Renal pelvis (tissue), 4 donors: Measurements from ENCODE around the gene GALNT17. TPM values are rescaled to one million over a fixed set of nuclear protein-coding genes. Genes with fewer than 3 reads are reported as not detected.
A peak's percentile ranks its signal among the peaks of the same experiment; 100 is the strongest.

Experiments
- DNase-seq: peaks from one replicate; pipeline ENCODE4 v3.0.0-alpha.2; 2013
- polyA plus RNA-seq, 3 donors: library from polyadenylated mRNA; unstranded; fragments of 120-200 nt; gene quantifications; one replicate each; pipeline ENCODE4 v1.2.1, GENCODE V29; 2013; ENCODE audit not compliant: insufficient read length in 3 of 3

GALNT17 gene
- polyA plus RNA-seq, 3 donors: 3.5 to 5.6 (median 4.5) TPM

GRCh38 chr7:71281261-71281660, 149.3 kb downstream of the GALNT17 start:
- DNase-seq: no peak

DNA sequence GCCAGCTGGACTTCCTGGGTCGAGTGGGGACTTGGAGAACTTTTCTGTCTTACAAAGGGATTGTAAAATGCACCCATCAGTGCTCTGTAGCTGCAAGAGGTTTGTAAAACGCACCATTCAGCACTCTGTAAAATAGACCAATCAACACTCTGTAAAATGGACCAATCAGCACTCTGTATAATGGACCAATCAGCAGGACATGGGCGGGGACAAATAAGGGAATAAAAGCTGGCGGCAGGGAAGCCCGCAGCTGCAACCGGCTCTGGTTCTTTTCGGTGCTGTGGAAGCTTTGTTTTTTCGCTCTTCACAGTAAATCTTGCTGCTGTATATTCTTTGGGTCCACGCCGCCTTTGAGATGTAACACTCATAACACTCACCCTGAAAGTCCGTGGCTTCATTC, 151.9 kb downstream of the GALNT17 start:
- no peak for DNase-seq

DNA sequence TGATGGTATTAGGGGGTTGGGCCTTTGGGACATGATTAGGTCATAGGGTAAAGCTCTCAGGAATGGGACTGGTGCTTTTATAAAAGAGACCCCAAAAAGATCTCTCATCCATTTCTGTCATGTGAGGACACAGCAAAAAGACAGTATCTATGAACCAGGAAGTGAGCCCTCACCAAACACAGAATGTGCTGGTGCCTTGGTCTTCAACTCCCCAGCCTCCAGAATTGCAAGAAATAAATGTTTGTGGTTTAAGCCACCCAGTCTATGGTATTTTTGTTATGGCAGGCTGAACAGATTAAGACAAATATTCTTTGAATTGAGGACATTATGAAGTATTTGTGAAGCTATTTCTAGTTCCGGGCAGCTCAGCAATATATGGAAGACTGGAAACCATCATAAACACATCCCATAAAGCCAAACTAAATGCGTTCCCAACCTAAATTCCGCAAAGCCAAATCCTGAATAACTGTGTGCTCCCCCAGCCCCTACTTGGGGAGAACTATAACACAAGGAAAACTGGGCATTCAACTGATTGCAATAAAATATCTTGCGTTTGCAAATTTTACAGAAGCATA, 153.7 kb downstream of the GALNT17 start:
- DNase-seq: no peak

GRCh38 chr7:71286336-71286735, 154.4 kb downstream of the GALNT17 start:
- DNase-seq: no peak

DNA sequence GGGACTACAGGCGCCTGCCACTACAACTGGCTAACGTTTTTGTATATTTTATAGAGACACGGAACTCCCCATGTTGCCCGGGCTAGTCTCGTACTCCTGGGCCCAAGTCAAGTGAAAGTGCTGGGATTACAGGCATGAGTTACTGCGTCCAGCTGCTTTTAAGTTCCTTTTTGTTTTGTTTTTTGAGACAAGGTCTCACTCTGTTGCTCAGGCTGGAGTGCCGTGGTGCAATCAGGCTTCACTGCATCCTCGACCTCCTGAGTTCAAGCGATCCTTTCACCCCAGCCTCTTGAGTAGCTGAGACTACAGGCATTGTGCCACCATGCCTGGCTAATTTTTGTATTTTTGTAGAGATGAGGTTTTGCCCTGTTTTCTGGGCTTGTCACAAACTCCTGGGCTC, 155.0 kb downstream of the GALNT17 start:
- DNase-seq: peak; percentile 35

GRCh38 chr7:71290452-71290851, 158.5 kb downstream of the GALNT17 start:
- no peak for DNase-seq

DNA sequence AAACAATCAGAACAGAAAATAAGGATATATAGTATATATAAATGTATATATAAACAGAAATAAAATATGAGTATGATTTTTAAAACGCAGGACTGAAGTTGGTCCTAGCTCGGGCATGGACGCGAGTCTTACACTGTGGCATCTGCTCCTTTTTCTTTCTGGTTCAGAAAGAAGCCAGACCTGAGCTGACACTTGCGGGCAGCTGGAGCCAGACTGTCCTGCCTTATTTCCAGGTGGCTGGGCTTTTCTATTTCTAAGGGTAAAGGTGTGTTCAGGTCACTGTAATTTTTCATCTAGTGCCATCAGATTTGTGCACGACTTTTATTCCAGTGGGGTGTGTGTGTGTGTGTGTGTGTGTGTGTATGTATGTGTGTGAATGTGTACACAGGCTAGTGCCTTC, 166.4 kb downstream of the GALNT17 start:
- no peak for DNase-seq

GRCh38 chr7:71300086-71300485, 168.1 kb downstream of the GALNT17 start:
- DNase-seq: no peak

GRCh38 chr7:71300603-71301002, 168.7 kb downstream of the GALNT17 start:
- no peak for DNase-seq

GRCh38 chr7:71301167-71301566, 169.2 kb downstream of the GALNT17 start:
- DNase-seq: no peak

DNA sequence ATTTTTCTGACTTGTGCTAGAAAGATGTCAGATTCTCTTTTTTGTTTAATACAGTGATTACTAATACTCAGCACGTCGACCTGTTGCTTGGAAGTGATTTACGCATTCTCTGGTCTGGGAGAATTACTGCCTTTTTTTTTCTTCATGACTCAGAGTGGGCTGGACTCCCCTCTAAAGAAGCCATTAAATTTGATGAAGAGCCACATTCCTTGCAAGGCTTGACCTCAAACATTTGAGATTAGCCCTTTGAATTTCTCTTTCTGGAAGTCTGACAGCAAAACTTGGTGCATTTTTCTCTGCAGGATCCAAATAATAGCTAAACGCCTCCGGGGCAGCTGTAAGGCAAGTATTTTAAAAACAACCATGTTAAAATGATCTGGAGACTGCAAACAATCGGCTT, 171.6 kb downstream of the GALNT17 start:
- DNase-seq: peak; percentile 74

DNA sequence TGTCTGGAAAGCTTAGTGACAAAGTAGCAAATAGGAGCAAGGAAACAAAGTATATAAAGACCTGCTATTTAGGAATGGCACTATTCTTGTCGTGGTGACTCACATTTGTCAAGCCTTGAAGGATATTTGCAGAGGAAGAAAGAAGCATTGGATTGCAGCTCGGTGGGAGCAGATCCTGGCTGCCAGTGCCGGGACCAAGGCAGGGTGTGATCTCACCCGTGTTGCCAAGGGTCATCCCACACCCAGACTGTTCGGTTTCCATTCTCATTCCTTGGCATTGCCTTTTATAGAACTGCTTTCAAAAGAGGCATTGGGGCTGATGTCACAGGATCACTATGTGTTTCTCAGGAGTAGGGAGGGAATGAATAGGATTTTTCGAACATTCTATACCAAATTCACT, 176.2 kb downstream of the GALNT17 start:
- DNase-seq: peak; percentile 61

DNA sequence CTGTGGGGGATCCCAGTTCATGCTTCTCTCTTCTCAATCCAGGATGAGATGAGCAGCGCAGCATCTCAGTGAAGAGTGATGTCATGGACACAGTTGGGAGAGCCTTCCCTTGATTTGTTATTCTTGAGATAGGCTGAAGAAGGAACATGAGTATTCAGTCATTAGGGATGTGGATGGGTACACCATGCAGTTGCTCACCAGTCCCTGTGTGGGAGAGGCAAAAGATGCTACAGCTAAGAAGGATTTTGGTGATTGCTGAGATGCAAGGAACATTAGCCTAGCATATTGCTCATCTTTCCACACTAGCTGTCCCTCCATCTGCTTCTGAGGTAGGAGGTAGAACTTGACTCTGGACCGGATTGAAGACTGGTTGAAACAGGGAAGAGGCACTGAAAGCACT, 179.6 kb downstream of the GALNT17 start:
- DNase-seq: no peak

DNA sequence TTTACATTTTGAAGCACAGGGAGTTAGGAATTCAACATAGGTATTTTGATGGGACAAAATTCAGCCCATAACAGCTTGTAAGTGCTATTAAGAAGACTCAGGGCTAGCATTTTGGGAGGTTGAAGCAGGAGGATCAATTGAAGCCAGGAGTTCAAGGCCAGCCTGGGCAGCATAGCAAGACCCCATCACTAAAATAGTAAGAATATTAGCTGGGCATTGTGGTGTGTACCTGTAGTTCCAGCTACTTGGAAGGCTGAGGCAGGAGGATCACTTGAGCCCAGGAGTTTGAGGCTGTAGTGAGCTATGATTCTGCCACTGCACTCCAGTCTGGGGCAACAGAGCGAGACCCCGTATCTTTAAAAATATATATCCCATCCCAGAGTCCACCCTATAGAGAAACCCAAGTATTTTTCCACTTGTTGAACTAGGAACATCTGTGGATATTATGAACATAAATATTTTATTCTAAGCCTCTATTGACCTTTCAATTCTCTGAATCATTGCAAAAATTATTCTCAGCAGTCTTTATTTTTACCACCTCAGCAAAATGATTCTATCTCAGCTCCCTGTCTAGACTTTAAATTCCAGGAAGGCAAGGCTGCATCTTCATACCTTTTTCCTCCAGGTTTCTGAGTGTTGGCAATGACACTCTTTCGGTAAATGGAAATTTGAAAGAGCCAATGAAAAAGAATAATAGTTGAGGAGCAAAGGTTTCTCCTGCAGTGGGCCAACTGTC, 181.0 kb downstream of the GALNT17 start:
- DNase-seq: no peak

GRCh38 chr7:71313553-71313952, 181.6 kb downstream of the GALNT17 start:
- no peak for DNase-seq

DNA sequence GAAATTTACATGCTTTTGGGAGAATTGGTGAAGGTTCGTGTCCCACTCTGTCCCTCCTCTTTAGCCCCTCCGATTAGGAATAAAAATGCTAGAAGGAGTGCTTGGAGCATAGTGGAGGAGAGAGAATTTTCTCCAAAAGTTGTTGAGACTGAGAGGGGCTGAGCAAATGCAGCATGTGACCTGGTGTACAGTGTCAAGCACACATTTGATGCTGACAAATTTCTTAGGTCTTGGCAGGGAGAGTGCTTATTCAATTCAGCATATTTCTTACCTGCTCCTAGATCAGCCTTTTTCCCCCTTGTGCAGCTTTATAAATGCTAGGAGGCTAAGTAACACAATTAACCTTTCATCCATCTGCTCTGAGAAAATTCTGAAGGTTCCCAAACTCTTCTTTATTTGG, 189.0 kb downstream of the GALNT17 start:
- no peak for DNase-seq

- DNase-seq: no peak
These were observed 190.3 kb downstream of the GALNT17 start for GRCh38 chr7:71322201-71322600.

DNA sequence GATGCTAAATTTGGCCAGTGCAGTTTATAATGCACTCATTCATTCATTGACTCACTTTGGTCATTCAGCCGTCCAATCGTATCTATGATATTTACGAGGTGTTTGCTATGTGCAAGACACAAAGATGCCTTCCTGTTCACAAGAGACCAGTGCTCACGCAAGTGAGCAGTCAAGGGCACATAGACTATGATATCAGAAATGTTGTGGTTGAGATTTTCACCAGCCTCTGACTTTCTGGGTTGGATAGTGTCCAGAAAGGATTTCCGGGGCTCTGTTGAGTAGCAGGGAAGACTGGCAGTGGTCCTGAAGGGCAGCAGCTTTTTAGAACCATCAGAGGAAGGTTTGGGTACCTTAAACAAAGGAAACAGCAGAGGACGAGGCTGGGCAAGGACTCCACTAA, 191.8 kb downstream of the GALNT17 start:
- DNase-seq: no peak

GRCh38 chr7:71325151-71325550, 193.2 kb downstream of the GALNT17 start:
- no peak for DNase-seq

- DNase-seq: no peak
These were observed 194.7 kb downstream of the GALNT17 start for GRCh38 chr7:71326595-71326994.

- DNase-seq: no peak
These were observed 196.0 kb downstream of the GALNT17 start for GRCh38 chr7:71327946-71328345.

GRCh38 chr7:71329030-71329660, 197.2 kb downstream of the GALNT17 start:
- DNase-seq: no peak

DNA sequence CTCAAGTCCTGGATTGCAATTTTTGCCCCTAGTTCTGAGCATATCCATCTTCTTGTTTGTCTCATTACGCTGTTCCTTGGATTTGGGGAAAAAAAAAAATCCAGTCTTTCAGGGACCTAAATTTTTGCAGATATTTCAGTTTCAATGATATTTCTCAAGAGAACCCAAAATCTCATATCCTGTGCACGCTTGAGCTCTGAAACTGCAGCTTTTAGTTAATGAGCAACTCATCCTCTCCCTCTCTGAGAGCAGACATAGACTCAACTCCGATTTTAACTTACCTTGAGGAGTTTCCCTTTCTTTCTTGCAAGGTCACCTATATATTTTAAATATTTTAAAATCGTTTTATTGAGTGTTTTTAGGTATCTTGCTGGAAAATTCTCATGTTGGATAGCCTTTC, 200.3 kb downstream of the GALNT17 start:
- DNase-seq: no peak

- no peak for DNase-seq
These were observed 202.6 kb downstream of the GALNT17 start for GRCh38 chr7:71334541-71334940.
